ENCODE measurements around the gene DLEU7. TPM values are rescaled to one million over a fixed set of nuclear protein-coding genes. Genes with fewer than 3 reads are reported as not detected.

Gene DLEU7
- total RNA-seq, 1 donor from 2014 or later: not detected

DNA sequence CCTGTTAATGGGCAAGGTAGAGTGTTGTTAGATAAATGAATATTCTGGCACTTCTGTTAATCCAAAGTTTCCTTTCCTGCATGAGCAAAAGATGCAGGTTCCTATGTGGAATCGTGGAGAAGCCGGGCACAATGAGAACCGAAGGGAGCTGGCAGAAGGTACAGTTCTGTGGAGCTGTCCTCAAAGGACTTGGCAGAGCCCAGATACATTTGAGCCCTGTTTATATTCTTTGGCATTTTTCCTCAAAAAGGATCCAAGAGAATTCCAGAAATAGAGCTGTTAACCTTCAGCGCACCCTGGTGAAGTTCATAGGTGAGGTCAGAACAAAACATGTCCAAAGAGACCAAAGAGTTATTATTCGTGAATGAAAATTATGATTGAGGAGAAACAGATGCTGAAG is 4.0 kb upstream of the DLEU7 start:
- no peak for TF ChIP-seq CTCF (IDR thresholded peaks at IDR 0.05; ENCODE audit: insufficient read depth, low read length, severe bottlenecking)
- peak; percentile 28 for FAIRE-seq

DNA sequence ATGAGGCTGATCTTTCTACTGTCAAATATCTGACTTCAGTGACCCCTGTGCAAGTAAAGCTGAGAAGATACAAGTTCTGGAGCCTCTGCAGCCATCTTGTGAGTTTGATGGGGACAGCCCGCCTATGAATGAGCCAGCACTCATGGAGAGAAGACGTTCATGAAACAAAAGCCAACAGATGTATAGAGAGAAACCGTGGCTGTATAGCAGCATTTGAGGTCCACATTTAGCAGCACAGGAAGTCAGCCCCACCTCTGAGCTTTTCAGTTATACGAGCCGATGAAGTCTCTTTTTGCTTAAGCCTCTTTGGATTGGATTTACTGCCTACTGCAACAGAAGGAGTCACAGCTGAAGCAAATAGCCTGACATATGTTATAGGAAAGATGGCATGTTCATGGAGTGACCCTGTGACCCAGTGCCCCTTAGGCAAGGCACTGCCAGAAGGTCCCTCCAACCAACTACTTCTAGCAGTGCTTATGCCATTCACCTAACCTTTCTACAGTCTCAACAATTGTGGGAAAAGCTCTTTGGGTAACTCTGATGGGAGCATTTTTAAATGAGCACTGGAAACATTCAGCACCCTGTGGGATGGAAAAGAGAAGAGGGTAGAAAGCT is 3.5 kb upstream of the DLEU7 start:
- FAIRE-seq (peak; percentile 58), DNase-seq (ENCODE audit: low read depth) (no peak)
- TF ChIP-seq CTCF (IDR thresholded peaks at IDR 0.05; ENCODE audit: insufficient read depth, low read length, severe bottlenecking): no peak
- Histone ChIP-seq H3K27me3 (ENCODE audit: control insufficient read depth, insufficient read depth, low read length) (no peaks in the 10 kb centered on the region), H3K36me3 (ENCODE audit: control insufficient read depth, insufficient read depth, low read length) (no peaks in the 10 kb centered on the region), H3K4me3 (ENCODE audit: low read depth, low read length) (no peak overlapping the region)

More for the DNA sequence above, 4.0 kb upstream of the DLEU7 start:
- Histone ChIP-seq H3K4me3 (ENCODE audit: low read depth, low read length) (no peak overlapping the region), H3K27me3 (ENCODE audit: control insufficient read depth, insufficient read depth, low read length) (no peaks in the 10 kb centered on the region), H3K36me3 (ENCODE audit: control insufficient read depth, insufficient read depth, low read length) (no peaks in the 10 kb centered on the region)
- DNase-seq (ENCODE audit: low read depth): no peak

DNA sequence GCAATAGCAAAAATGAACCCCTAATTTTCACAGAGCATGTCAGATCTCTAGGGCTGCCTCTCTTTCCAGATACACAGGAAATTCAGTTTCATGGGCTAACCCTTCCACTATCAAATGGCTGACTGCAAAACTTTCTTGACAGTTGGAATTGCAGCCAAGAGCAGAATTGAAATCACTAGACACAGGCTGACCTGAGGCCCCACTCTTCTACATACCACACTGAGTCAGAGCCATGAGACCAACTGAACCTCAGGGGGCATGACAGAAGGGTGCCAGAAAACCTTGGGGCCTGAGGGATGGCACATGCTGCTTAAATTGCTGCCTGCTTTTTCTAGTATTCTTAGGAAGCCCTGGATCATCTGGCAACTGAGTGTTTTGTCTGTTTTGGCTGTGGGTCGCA is 1.7 kb upstream of the DLEU7 start:
- TF ChIP-seq CTCF (IDR thresholded peaks at IDR 0.05; ENCODE audit: insufficient read depth, low read length, severe bottlenecking): no peak
- DNase-seq (ENCODE audit: low read depth): no peak
- no peak for FAIRE-seq
- H3K36me3 ChIP-seq (ENCODE audit: control insufficient read depth, insufficient read depth, low read length): no peaks in the 10 kb centered on the region
- no peak overlapping the region for H3K4me3 ChIP-seq (ENCODE audit: low read depth, low read length)
- H3K27me3 ChIP-seq (ENCODE audit: control insufficient read depth, insufficient read depth, low read length): no peaks in the 10 kb centered on the region

- DNase-seq (ENCODE audit: low read depth): no peak
- H3K36me3 ChIP-seq (ENCODE audit: control insufficient read depth, insufficient read depth, low read length): no peaks in the 10 kb centered on the region
- no peak for TF ChIP-seq CTCF (IDR thresholded peaks at IDR 0.05; ENCODE audit: insufficient read depth, low read length, severe bottlenecking)
- no peak overlapping the region for H3K4me3 ChIP-seq (ENCODE audit: low read depth, low read length)
- no peaks in the 10 kb centered on the region for H3K27me3 ChIP-seq (ENCODE audit: control insufficient read depth, insufficient read depth, low read length)
- no peak for FAIRE-seq
Observed at GRCh38 chr13:50844084-50844875, 788 bp upstream of the DLEU7 start.

- H3K27me3 ChIP-seq (ENCODE audit: control insufficient read depth, insufficient read depth, low read length): no peaks in the 10 kb centered on the region
- no peak for TF ChIP-seq CTCF (IDR thresholded peaks at IDR 0.05; ENCODE audit: insufficient read depth, low read length, severe bottlenecking)
- no peak for DNase-seq (ENCODE audit: low read depth)
- no peaks in the 10 kb centered on the region for H3K36me3 ChIP-seq (ENCODE audit: control insufficient read depth, insufficient read depth, low read length)
- H3K4me3 ChIP-seq (ENCODE audit: low read depth, low read length): no peak overlapping the region
- no peak for FAIRE-seq
Observed at GRCh38 chr13:50842990-50843256, 569 bp downstream of the DLEU7 start.

Measured in bronchial epithelial cell (primary cell).